Liver (tissue), 4 donors: ENCODE measurements around the gene DNAI4. TPM values are rescaled to one million over a fixed set of nuclear protein-coding genes. Genes with fewer than 3 reads are reported as not detected.

Source experiments
- polyA plus RNA-seq, 2 donors: library from polyadenylated mRNA; stranded (reverse) in 1 of 2; unstranded in 1 of 2; fragments of 200-250 nt in 1 of 2; fragments of >200 nt in 1 of 2; fragmentation: Nextera tagmentation in 1 of 2; extraction: Ambion mirVana in 1 of 2; gene quantifications; one replicate each; pipeline versions ENCODE4 v1.2.1 to v1.2.3, GENCODE V29; 2013 to 2015
- total RNA-seq, 2 donors: library from RNA; depleted of rRNA; stranded (reverse); fragments of >200 nt; gene quantifications; one replicate each; pipeline ENCODE4 v1.2.3, GENCODE V29; 2014
- donor health status: healthy.
- donor health status: healthy.
- donor health status: healthy.

DNAI4 gene
- total and polyA plus RNA-seq, 4 donors = 0.42 to 1.8 (median 0.84) TPM

Other genes starting within 250 kb of the DNAI4 start
- 1 to 10 TPM; 1.3 to 3.1 TPM for gene DYNLT5, start 172.4 kb downstream of the DNAI4 start, total RNA-seq
- gene DYNLT5, start 172.4 kb downstream of the DNAI4 start, polyA plus RNA-seq = 1 to 10 TPM in 1 of 2 donors, under 1 TPM in 1; 0.55 to 1.8 TPM
- not detected for gene INSL5, start 123.6 kb downstream of the DNAI4 start, total RNA-seq
- gene INSL5, start 123.6 kb downstream of the DNAI4 start, polyA plus RNA-seq = not detected
- 10 to 100 TPM; 15.6 to 17.7 TPM for gene MIER1, start 134 bp upstream of the DNAI4 start, total RNA-seq
- 10 to 100 TPM in 1 of 2 donors, 1 to 10 TPM in 1; 7.3 to 23.2 TPM for gene MIER1, start 134 bp upstream of the DNAI4 start, polyA plus RNA-seq
- 100 to 1,000 TPM in 1 of 2 donors, 10 to 100 TPM in 1; 30.9 to 100 TPM for gene SLC35D1, start 129.3 kb upstream of the DNAI4 start, total RNA-seq
- 10 to 100 TPM; 22.9 to 28.1 TPM for gene SLC35D1, start 129.3 kb upstream of the DNAI4 start, polyA plus RNA-seq
- gene C1orf141, start 210.1 kb upstream of the DNAI4 start, total RNA-seq = not detected
- gene C1orf141, start 210.1 kb upstream of the DNAI4 start, polyA plus RNA-seq = not detected
- under 1 TPM; 0.08 to 0.09 TPM for gene IL23R, start 241.6 kb upstream of the DNAI4 start, total RNA-seq
- not detected for gene IL23R, start 241.6 kb upstream of the DNAI4 start, polyA plus RNA-seq